ENCODE results near the gene ZNF132.
A peak's percentile ranks its signal among the peaks of the same experiment; 100 is the strongest.

- TF ChIP-seq POLR2A (IDR thresholded peaks at IDR 0.05) = no peak
- TF ChIP-seq, protein P1, sequence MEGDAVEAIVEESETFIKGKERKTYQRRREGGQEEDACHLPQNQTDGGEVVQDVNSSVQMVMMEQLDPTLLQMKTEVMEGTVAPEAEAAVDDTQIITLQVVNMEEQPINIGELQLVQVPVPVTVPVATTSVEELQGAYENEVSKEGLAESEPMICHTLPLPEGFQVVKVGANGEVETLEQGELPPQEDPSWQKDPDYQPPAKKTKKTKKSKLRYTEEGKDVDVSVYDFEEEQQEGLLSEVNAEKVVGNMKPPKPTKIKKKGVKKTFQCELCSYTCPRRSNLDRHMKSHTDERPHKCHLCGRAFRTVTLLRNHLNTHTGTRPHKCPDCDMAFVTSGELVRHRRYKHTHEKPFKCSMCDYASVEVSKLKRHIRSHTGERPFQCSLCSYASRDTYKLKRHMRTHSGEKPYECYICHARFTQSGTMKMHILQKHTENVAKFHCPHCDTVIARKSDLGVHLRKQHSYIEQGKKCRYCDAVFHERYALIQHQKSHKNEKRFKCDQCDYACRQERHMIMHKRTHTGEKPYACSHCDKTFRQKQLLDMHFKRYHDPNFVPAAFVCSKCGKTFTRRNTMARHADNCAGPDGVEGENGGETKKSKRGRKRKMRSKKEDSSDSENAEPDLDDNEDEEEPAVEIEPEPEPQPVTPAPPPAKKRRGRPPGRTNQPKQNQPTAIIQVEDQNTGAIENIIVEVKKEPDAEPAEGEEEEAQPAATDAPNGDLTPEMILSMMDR (IDR thresholded peaks at IDR 0.05) = peak in 2 of 4 experiments; percentile 27 to 34
Measured at GRCh38 chr19:58406818-58407657, 32.9 kb downstream of the ZNF132 start.

Data from gastroesophageal sphincter (tissue), 3 donors.